Activated B cell treated with CpG ODN at 0.5 μM for 24 hours (primary cell): Measurements from ENCODE around the gene MAEA. TPM values are rescaled to one million over a fixed set of nuclear protein-coding genes. Genes with fewer than 3 reads are reported as not detected.
A peak's percentile ranks its signal among the peaks of the same experiment; 100 is the strongest.

ENCODE experiments used
- ATAC-seq: fragments of 200-7000 bp; cut with Tn5 transposase; one replicate; pipeline ENCODE4 v1.10.0; 2021; ENCODE audit warnings: low read depth, mild to moderate bottlenecking, moderate library complexity
- CTCF ChIA-PET: fragments of 350-600 bp; sonication (Branson Sonifier 250); formaldehyde crosslinking; loops from one replicate; lab custom pipeline; 2021; ENCODE audit warnings: antibody characterized with exemption; lab: Charles Lee
- POLR2A ChIA-PET: fragments of 350-600 bp; sonication (Branson Sonifier 250); formaldehyde crosslinking; loops from one replicate; lab custom pipeline; 2021; ENCODE audit warnings: antibody characterized with exemption; lab: Charles Lee
- DNase-seq: peaks from one replicate; pipeline ENCODE4 v3.0.0; 2022
- H3K27ac Mint-ChIP-seq: one replicate; pipeline ENCODE4 v1.8.0; 2020; ENCODE audit warnings: mixed read lengths
- H3K27me3 Mint-ChIP-seq: one replicate; pipeline ENCODE4 v1.8.0; 2021; ENCODE audit warnings: mixed read lengths
- H3K36me3 Mint-ChIP-seq: one replicate; pipeline ENCODE4 v1.8.0; 2021; ENCODE audit warnings: low read depth, mixed read lengths
- H3K4me1 Mint-ChIP-seq: one replicate; pipeline ENCODE4 v1.8.0; 2021; ENCODE audit warnings: mixed read lengths
- H3K4me3 Mint-ChIP-seq: one replicate; pipeline ENCODE4 v1.8.0; 2020; ENCODE audit warnings: mild to moderate bottlenecking, mixed read lengths
- H3K9me3 Mint-ChIP-seq: one replicate; pipeline ENCODE4 v1.8.0; 2020; ENCODE audit warnings: mixed read lengths
- intact Hi-C: fragments of 100-400 bp; cut with micrococcal nuclease; formaldehyde crosslinking; loops from one replicate; pipeline ENCODE4 v1.15.1; 2024
- total RNA-seq: library from RNA; stranded (reverse); gene quantifications from 2 replicates; pipeline ENCODE4 v1.2.3, GENCODE V29; 2022
- TF ChIP-seq, protein P1 (sequence below): fragments of 200-600 bp; IDR thresholded peaks from one replicate; pipeline ENCODE4 v1.8.0; 2022; ENCODE audit warnings: antibody characterized with exemption, mild to moderate bottlenecking

Gene MAEA
- total RNA-seq, 1 donor from 2014 or later: 73.7 TPM

DNA sequence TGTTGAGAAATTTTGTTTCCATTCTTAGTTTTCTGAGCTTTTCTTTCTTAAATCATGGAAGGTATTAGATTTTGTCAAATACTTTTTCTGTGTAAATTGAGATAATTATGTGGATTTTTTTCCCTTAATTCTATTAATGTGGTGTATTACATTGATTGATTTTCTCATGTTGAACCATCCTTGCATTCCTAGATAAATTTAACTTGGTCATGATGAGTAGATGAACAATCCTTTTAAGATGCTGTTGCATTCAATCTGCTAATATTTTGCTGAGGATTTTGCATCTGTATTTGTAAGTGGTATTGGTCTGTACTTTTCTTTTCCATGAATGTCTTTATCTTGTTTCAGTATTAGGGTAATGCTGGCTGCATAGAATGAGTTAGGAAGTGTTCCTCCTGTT lies 20.5 kb upstream of the MAEA start:
- H3K9me3 Mint-ChIP-seq: peaks cover 5% of the 10 kb centered on the region
- CTCF ChIA-PET: interaction anchor here (1.2 to 3.7 kb wide), 7 partner anchors 11 to 138 kb away, joined by 5 to 46 read pairs (median 17); partner anchors contain the start of gene CTBP1
- peaks cover 31% of the 10 kb centered on the region for H3K4me1 Mint-ChIP-seq
- intact Hi-C loops: no loop called here
- TF ChIP-seq, protein P1, sequence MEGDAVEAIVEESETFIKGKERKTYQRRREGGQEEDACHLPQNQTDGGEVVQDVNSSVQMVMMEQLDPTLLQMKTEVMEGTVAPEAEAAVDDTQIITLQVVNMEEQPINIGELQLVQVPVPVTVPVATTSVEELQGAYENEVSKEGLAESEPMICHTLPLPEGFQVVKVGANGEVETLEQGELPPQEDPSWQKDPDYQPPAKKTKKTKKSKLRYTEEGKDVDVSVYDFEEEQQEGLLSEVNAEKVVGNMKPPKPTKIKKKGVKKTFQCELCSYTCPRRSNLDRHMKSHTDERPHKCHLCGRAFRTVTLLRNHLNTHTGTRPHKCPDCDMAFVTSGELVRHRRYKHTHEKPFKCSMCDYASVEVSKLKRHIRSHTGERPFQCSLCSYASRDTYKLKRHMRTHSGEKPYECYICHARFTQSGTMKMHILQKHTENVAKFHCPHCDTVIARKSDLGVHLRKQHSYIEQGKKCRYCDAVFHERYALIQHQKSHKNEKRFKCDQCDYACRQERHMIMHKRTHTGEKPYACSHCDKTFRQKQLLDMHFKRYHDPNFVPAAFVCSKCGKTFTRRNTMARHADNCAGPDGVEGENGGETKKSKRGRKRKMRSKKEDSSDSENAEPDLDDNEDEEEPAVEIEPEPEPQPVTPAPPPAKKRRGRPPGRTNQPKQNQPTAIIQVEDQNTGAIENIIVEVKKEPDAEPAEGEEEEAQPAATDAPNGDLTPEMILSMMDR: no peak
- H3K36me3 Mint-ChIP-seq: no peaks in the 10 kb centered on the region
- no peak overlapping the region for H3K4me3 Mint-ChIP-seq
- POLR2A ChIA-PET: interaction anchor here (1.4 to 6.7 kb wide), 3 partner anchors 20 to 132 kb away, joined by 7 to 62 read pairs (median 8); partner anchors contain the start of genes CTBP1 and MAEA
- DNase-seq: no peak
- no peak for ATAC-seq
- peak overlapping the region; percentile 69 for H3K27ac Mint-ChIP-seq
- no peaks in the 10 kb centered on the region for H3K27me3 Mint-ChIP-seq

DNA sequence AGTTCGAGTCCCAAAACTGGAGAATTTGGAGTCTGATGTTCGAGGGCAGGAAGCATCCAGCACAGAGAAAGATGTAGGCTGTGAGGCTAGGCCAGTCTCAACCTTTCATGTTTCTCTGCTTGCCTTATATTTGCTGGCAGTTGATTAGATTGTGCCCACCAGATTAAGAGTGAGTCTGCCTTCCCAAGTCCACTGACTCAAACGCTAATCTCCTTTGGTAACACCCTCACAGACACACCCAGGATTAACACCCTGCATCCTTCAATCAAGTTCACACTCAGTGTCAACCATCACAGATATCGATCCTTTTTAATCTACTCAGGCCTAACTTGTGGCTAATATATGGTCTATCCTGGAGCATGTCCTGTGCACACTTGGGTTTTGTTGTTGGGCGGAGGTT lies 18.0 kb upstream of the MAEA start:
- TF ChIP-seq, protein P1: no peak
- H3K27me3 Mint-ChIP-seq: no peaks in the 10 kb centered on the region
- no peak for ATAC-seq
- no peak overlapping the region for H3K27ac Mint-ChIP-seq
- intact Hi-C loops: no loop called here
- no peak overlapping the region for H3K4me3 Mint-ChIP-seq
- H3K4me1 Mint-ChIP-seq: peaks cover 27% of the 10 kb centered on the region
- H3K9me3 Mint-ChIP-seq: peaks cover 5% of the 10 kb centered on the region
- DNase-seq: no peak
- POLR2A ChIA-PET: no interaction called here
- no peaks in the 10 kb centered on the region for H3K36me3 Mint-ChIP-seq
- CTCF ChIA-PET: no interaction called here

DNA sequence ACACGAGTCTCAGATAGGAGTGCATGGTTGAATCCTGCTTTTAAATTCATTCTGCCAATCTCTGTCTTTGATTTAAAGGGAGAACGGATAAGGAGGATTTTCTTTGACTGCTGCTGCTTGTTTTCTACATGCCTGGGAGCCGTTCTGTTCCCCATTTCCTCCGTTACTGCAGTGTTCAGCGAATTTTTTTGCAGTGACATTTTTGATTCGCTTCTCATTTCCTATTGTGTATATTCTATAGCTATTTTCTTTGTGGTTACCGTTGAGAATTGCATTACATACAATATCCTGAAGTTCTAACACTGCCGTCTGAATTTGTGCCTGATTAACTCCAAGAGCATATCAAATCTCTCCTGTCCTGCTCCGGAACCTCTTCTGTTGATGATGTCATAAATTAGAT lies 14.8 kb upstream of the MAEA start:
- Mint-ChIP-seq H3K27me3 (no peaks in the 10 kb centered on the region), H3K27ac (no peak overlapping the region), H3K9me3 (peaks cover 2% of the 10 kb centered on the region), H3K36me3 (no peaks in the 10 kb centered on the region), H3K4me1 (peaks cover 6% of the 10 kb centered on the region), H3K4me3 (no peak overlapping the region)
- ATAC-seq (no peak), DNase-seq (no peak)
- ChIA-PET CTCF (no interaction called here), POLR2A (no interaction called here)
- intact Hi-C loops: no loop called here
- TF ChIP-seq, protein P1: no peak

DNA sequence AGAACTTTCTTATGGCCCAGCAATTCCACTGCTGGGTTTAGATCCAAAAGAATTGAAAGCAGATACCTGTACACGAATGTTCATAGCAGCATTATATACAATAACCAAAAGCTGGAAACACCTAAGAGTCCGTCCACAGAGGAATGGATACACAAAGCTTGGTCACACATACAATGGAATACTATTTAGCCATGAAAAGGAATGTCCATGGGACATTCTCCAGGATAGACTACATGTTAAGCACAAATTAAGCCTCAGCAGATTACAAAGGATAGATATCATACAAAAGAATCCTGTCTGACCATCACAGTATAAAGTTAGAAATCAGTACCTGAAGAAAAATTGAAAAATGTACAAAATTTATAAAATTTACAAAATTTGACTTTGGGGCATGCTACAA lies 12.7 kb upstream of the MAEA start:
- CTCF ChIA-PET: no interaction called here
- Mint-ChIP-seq H3K27ac (no peak overlapping the region), H3K27me3 (no peaks in the 10 kb centered on the region), H3K4me3 (no peak overlapping the region), H3K36me3 (no peaks in the 10 kb centered on the region), H3K9me3 (peaks cover 2% of the 10 kb centered on the region), H3K4me1 (no peaks in the 10 kb centered on the region)
- TF ChIP-seq, protein P1: no peak
- POLR2A ChIA-PET: no interaction called here
- no peak for DNase-seq
- ATAC-seq: no peak
- intact Hi-C loops: no loop called here

DNA sequence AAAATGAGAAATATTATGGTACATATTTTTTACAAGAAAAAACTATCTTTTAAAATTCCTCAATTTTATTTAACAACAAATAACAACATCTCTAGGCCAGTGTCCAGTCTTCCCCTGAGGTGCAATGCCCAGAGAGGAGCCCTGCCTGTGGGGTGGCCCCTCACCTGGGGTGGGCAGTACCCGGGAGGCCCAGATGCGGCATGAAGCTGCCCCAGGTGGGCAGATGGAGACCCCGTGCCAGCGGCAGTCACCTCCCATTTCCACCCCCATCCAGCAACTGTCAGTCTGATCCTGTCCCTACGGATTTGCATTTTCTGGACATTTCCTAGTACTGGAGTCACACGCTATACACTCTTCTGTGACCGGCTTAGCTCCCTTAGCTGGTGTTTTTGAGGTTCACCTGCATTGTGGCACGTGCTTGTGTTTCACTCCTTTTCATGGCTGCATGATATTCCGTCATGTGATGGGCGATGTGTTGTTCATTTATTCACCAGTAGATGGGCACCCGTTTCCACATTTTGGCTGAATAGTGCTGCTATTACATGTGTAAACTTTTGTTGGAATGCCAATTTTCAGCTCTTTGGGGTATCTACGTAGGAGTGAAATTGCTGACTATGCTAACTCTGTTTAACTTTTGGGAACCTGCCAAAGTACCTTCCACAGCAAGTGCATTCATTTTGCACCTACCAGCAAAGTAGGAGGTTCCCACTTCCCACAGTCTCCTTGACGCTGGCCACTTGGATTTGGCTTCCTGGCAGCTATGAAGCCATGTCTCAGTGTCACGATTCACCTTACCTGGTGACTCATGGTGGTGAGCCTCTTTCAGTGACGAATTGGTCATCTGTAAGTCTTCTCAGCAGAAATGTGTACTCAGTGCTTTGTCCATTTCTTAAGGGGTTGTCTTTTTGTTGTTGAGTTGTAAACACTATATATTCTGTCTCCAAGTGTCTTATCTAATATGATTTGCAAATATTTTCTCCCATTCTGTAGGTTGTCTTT lies 11.7 kb upstream of the MAEA start:
- TF ChIP-seq, protein P1: no peak
- Mint-ChIP-seq H3K27ac (no peak overlapping the region), H3K4me3 (no peak overlapping the region), H3K27me3 (no peaks in the 10 kb centered on the region), H3K4me1 (no peaks in the 10 kb centered on the region), H3K9me3 (peaks cover 2% of the 10 kb centered on the region), H3K36me3 (no peaks in the 10 kb centered on the region)
- POLR2A ChIA-PET: no interaction called here
- ATAC-seq (no peak), DNase-seq (no peak)
- intact Hi-C loops: no loop called here
- CTCF ChIA-PET: no interaction called here
